Jurkat, Clone E6-1 (cell line): ENCODE results near the gene LARP1. TPM values are rescaled to one million over a fixed set of nuclear protein-coding genes. Genes with fewer than 3 reads are reported as not detected.
"Not testable (repeated sequence)": the region's sequence is repeated elsewhere in the genome, so short reads cannot be mapped to it uniquely, and the experiment has no call there.

Experiments
- DNase-seq: peaks from one replicate; pipeline ENCODE4 v3.0.0-alpha.2; 2011; ENCODE audit warnings: low read depth, low spot score
- H3K4me3 ChIP-seq: 2 replicates; pipeline ENCODE4 v1.5.1; 2011; ENCODE audit warnings: mild to moderate bottlenecking, low read length, control low read depth, moderate library complexity
- polyA plus RNA-seq: library from polyadenylated mRNA; unstranded; fragments of >200 nt; gene quantifications from one replicate; pipeline ENCODE4 v1.2.1, GENCODE V29; 2012; ENCODE audit warnings: missing spikeins; ENCODE audit not compliant: insufficient read length, insufficient read depth

LARP1 gene
- 123 TPM for polyA plus RNA-seq

DNA sequence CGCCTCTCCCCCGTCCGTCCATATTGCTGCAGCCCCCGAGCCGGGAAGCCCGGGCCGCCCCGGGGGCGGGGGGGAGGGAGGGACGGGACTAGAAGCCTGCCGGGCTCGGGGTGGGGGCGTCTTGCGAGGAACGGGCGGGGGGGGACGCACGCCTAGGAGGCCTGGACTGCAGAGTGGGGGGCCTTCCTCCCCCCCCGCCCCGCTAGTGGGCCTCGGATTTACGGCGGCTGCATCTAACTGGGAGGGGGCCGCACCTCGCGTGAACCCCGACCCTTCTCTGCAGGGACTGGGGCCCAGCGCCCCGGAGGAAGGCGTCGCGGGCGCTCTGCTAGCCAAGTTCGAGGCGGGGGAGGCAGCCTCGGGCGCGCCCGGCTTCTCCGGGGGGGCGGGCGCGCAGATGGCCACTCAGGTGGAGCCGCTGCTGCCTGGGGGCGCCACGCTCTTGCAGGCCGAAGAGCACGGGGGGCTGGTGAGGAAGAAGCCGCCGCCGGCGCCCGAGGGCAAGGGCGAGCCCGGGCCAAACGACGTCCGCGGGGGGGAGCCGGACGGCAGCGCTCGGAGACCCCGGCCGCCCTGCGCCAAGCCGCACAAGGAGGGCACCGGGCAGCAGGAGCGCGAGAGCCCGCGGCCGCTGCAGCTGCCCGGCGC is at the start of gene LARP1:
LARP1 (plus strand) TSS at position 17 of the 648 bp plus-strand sequence; CDS start at position 398, 381 bp downstream.
- DNase-seq, result no peak
- H3K4me3 ChIP-seq, result peak within 1 kb of the TSS; percentile 86

DNA sequence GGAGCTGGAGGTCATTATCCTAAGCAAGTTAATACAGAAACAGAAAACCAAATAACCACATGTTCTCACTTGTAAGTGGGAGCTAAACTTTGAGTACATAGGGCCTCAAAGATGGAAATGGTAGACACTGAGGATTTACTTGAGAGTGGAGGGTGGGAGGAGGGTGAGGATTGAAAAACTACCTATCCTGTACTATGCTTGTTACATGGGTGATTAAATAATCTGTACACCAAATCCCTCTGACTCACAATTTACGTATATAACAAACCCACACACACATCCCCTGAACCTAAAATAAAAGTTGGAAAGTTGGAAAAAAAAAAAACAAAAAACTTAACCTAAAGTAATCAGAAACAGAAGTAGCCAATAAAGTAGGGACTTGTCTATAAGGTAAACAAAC is 48.8 kb upstream of the LARP1 start:
- no peak overlapping the region for H3K4me3 ChIP-seq
- no peak for DNase-seq

DNA sequence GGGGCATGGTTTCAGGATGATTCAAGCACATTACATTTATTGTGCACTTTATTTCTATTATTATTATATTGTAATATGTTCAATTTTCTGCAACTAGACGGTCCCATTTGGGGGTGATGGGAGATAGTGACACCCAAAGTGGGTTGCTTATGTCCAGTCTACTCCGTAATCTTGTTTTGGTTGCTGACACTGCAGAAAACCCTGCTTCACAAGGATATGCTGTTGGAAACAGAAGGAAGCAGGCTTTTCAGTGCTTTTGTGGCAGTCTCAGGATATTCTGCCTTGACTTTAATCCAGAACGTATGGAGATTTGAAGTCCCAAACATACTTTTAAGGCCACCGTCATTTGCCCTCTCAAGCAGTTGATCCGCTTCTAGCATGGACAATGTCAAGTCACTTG is 47.5 kb upstream of the LARP1 start:
- DNase-seq, result no peak
- no peak overlapping the region for H3K4me3 ChIP-seq

DNA sequence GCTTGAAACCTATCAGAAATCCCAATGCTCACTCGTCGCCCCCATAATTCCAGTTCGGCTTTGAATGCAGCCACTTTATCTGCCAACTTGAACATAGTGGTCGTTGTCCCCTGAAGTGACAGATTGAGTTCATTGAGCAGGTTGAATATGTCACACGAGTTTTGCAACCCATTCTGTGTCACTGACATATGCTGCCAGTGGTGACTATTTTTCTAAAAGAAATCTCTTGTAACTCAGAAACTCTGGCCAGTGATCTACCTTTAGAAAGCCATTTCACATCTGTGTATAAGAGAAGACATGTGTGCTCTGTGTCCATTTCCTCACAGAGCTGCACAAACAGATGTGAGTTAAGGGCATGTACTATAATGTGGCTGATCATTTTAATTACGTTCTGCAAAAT is 47.0 kb upstream of the LARP1 start:
- no peak overlapping the region for H3K4me3 ChIP-seq

DNA sequence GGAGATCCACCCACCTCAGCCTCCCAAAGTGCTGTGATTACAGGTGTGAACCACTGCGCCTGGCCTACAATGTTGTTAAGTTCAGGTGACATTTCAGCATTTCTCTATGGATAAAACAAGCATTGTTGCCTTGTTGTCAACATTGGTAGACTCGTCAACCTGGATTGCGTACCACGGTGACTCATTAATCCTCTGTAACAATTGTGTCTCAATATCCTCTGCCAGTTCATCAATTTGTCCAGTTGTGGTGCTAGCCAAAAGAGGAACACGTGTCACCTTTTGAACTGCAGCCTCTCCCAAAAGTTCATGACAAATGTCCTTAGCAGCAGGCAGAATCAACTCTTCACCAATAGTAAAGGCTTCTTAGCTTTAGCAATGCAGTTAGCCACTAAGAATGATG is 46.3 kb upstream of the LARP1 start:
- no peak overlapping the region for H3K4me3 ChIP-seq
- no peak for DNase-seq

More for the DNA sequence above, 47.0 kb upstream of the LARP1 start:
- no peak for DNase-seq

DNA sequence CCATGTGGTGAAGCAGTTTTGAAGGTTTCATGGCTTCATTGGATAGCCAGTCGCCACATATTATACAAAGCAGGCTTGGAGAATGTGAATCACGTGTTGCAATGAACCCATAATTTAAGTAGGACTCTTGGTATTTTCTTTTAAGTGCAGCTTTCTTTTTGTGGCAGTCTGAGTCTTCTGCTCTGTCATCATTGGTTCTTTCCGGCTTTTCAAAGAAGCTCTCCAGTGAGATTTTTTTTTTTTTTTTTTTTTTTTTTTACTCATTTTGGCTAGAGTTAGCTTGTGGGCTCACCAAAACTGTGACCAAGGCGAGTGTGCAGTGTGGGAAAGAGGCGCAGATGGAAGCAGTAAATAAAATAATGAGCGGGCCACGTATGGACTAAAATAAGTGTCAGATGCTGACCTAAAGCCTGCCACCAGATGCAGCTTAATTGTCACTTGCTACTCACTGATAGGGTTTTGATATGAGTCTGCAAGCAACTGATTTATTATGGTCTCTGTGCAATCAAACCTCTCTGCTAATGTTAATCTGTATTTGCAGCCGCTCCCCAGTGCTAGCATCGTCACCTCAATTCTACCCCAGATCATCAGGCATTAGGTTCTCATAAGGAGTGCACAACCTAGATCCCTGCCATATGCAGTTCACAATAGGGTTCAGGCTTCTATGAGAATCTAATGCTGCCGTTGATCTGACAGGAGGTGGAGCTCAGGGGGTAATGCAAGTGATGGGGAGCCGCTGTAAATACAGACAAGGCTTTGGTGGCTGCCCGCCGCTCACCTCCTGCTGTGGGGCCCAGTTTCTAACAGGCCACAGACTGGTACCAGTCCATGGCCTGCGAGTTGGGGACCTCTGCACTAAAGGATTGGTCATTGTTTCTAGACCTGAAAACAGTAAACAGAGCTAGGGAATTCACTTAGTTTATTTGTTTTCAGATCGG is 45.5 kb upstream of the LARP1 start:
- no peak for DNase-seq
- no peak overlapping the region for H3K4me3 ChIP-seq

DNA sequence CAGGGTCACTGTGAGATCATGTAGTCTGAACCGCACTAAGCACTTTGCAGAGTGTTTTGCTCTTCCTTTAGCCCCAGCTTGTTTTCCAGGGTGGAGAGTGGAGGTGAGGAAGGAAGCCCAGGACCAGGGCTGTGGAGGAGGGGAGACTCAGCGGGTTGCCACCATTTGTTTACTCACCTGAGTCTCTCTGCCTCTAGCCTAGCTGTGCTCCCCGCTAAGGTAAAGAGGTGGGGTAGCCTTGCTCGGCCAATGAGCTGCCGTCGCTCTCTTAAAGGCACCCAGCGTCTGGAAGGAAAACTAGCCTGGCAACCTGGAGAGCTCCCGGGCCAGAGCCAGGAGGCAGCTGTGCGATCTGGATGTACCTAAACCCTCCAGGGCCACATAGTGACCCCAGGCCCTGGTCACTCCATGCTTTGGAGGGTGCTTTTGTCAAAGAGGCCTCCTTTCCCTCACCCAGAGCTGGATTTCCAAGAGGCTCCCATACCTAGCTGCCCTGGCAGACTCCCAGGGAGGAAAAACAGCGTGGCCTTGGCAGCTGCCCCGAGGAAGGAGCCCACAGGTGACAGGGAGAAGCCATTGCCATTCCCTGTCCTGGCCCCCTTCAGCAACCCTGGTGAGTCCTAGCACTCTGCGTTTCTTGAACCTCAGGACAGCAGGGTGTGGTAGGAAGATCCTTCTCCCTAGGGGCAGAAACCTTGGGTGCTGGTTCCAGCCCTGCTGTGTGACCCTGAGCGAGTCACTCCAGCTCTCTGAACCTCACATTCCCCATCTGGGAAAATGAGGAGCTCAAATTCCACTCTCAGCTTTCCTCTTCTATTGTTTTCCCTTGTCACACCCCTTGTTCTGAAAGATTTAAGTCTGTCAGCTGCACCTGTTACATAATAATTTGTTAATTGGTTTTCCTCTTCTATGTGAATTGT is 42.4 kb upstream of the LARP1 start:
- no peak for DNase-seq
- H3K4me3 ChIP-seq, result no peak overlapping the region

DNA sequence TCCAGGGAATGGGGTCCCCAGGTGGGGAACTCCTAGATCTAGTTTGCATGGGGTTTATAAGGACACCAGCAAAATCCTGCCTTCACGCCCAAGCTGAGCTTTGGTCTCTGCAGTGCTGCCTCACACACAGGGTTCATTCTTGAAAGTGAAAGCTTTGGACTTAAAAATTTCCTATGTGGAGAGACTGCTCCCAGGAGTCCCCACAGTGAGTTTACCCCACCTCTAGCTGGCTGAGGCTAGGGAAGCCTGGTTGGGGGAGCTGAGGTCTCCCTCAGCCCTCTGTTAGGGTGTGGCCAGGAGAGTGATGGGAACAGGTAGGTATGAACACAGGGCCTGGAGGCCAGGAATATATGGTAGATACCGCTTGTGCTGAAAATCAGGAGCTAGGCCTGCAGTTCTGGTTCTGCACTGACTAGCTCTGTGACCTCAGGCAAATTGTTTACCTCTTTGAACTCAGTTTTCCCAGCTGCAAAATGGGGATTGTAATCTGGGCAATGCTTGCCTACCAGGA is 41.5 kb upstream of the LARP1 start:
- H3K4me3 ChIP-seq, result no peak overlapping the region
- no peak for DNase-seq

DNA sequence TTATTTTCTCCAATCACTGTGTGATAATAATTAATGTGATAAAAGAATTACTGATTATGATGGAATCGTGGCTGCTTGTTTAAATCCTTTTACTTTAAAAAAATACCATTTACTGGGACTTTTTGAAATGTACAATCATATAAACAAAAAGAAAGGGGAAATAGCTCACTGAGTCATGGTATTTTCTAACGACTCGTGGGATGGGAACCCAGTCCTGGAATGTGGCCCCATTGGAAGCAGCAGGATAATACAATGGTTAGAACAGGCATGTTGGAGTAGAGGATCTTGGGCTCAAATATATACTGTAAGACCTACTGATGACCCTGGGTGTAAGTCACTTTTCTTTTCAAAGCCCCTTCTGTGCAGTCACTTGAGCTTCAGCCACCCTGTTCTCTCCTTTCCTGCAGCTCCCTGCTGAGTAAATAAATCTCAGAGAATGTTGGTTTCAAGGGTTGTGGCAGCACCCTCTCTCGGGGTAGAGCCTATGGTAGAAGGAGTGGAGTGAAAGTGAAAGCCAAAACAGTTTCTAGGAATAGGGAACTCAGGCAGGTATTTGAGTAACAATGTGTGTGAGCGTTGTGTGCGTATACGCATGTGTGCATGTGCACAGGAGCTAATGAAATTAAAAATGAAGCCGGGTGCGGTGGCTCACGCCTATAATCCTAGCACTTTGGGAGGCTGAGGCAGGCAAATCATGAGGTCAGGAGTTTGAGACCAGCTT is 40.8 kb upstream of the LARP1 start:
- DNase-seq, result no peak
- H3K4me3 ChIP-seq, result no peak overlapping the region

DNA sequence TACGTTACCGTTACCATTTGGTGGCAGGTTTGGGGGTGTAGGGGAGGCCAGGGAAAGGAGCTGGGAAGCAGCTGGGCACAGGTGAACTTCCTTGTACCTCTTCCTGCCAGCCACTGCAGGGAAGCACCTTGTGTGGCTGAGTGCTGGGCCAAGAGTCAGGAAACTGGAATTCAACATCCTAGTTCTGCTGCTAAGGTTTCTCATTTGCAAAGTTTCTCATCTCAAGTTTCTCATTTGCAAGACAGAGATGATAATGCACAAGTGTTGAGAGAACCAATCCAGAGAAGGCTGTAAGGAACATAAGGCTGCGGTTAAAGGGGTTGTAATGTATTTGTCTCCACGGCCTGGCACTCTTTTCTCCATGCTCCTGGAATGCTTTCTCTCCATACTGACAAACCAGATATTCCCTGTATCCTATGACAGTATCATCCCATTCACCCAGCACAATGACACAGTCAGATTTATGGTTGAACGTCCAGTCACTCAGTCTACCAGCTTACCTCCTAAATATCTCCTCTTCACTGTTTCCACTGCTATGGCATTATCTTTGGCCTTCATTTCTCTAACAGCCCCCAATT is 33.6 kb upstream of the LARP1 start:
- no peak for DNase-seq
- H3K4me3 ChIP-seq, result no peak overlapping the region

DNA sequence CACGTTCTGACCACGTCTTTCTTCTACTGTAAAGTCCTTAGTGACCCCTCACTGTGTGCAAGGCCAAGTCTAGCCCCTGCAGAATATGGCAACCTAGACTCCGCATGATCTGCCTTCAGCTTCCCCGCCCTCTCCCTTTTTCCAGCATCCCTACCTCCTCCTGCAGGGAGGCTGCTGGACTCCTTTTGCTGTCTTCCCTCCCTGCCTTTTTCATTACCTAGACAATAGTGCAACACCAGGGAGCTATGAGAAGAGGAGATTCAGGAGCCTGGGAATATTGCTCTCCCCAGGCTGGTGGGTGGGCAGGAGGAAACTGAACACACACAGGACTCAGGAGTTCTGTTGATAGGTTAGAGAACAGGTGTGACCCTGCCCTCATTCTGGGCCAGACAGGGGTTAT is 33.1 kb upstream of the LARP1 start:
- no peak overlapping the region for H3K4me3 ChIP-seq
- DNase-seq, result no peak

DNA sequence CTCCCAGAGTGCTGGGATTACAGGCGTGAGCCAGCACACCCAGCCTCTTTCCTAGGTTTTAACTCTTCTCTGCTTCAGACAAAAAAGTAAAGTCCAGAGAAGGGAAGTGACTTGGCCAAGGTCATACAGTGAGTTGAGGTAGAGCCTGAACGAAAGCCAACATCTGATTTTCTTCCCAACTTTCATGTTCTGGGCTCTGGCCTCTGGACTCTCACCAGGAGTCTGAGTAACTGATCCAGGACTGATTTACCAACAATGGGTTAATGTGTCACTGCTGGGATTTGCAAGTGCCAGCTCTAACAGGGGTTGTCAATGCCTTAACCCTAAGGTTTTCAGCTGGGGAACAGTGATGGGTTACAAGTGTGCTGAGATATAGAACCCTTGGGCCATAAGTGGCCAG is 32.2 kb upstream of the LARP1 start:
- no peak overlapping the region for H3K4me3 ChIP-seq
- DNase-seq, result no peak

DNA sequence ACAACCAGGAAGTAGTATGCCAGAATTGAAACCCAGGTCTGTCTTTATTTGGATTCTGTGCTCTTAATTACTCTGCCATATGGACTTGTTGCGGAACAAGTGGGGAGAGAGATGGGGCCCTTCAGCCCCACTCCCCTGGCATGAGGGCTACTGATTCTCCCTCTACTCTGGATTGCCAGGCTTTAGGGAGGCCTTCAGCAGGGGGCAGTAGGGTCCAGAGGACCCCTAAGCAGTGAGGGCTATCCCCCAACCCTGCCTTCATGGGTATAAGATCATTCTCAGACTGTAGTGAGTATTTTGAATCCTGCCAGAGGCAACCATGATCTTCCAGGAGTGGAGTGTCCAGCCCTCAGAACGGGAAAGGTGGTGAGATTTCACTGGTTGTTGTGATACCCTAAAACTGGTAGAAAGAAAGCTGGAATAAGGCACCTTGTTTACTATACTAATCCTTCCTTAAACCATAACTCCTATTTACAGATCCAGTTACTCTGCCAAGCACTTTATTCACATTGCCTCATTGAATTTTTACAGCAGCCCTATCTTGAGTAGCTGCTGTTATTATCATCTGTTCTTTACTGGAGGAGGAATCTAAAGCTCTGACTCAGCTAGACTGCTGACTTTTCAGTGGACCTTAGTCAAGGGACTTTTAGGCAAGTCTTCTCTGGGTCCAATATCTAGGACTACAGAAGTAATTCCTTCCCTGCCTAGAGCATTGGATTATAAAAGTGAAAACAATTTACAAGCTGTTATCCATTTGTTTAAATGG is 31.3 kb upstream of the LARP1 start:
- no peak overlapping the region for H3K4me3 ChIP-seq
- DNase-seq, result no peak

DNA sequence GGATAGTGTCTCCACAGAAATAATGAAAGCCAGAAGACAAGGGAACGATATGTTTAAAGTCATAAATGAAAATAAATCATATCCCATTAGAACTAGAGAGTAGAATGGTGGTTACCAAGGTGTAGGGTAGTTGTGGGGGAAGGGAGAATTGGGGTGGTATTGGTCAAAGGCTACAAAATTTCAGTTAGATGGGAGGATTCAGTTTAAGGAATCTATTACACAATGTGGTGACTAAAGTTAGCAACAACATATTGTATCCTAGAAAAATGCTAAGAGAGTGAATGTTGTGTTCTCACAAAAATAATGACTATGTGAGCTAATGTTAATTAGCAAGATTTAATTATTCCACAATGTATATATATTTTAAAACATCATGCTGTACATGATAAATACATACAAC is 27.8 kb upstream of the LARP1 start:
- no peak for DNase-seq
- no peak overlapping the region for H3K4me3 ChIP-seq

DNA sequence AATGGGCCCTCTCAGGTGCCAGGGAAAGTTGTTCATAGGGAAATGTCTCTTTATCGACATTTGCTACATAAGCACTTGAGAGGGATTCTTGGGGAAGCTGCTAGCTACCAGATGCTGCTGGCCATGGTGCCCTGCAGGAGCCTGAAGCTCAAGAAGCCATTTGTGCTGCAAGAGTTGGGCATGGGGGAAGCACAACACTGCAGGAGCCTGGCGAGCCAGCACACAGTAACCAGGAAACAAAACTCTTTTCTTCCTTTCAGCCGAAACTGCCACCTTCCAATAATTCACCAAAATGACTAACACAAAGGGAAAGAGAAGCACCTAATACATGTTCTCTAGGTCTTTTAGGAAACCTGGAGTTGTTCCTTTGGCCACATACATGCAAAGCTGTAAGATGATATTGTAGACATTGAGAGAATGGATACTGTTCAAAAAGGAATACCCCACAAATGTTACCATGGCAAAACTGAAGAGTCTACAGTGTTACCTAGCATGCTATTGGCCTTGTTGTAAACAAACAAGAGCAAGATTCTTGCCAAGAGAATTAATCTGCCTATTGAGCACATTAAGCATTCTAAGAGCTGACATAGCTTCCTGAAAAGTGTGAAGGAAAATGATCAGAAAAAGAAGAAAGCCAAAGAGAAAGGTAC is 26.1 kb upstream of the LARP1 start:
- H3K4me3 ChIP-seq, result no peak overlapping the region
- no peak for DNase-seq

DNA sequence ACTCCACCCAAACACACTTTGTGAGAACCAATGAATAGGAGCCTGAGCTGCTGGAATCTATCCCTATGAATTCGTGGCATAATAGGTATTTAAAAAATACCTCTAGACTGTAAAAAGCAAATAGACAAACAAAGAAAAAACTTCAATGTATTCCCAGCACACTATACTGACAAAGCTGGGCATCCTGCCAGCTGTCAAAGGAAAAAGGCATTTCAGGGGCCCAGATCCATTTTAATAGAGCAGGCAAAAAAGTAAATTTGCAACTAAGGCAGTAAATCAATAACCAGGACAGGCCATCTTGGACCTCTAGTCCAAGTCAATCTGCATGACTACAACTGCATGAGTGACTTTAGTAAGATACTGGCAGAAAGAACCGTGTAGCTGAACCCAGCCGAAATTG is 25.6 kb upstream of the LARP1 start:
- no peak overlapping the region for H3K4me3 ChIP-seq
- no peak for DNase-seq

DNA sequence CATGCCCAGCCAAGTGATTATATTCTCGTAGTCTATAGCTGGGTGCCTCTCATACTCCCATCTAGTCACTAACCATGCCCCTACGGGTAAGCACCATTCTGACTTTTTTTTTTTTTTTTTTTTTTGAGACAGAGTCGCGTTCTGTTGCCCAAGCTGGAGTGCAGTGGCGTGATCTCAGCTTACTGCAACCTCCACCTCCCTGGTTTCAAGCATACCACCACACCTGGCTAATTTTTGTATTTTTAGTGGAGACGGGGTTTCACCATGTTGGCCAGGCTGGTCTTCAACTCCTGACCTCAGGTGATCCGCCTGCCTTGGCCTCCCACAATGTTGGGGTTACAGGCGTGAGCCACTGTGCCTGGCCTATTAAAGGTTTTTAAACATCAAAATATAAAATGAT is 24.4 kb upstream of the LARP1 start:
- H3K4me3 ChIP-seq, DNase-seq: not testable (repeated sequence)
